ENCODE results near the gene FRYL. TPM values are rescaled to one million over a fixed set of nuclear protein-coding genes. Genes with fewer than 3 reads are reported as not detected.
"Not testable (repeated sequence)": the region's sequence is repeated elsewhere in the genome, so short reads cannot be mapped to it uniquely, and the experiment has no call there.

FRYL gene
- total RNA-seq, 1 donor from 2014 or later = 69.6 TPM

DNA sequence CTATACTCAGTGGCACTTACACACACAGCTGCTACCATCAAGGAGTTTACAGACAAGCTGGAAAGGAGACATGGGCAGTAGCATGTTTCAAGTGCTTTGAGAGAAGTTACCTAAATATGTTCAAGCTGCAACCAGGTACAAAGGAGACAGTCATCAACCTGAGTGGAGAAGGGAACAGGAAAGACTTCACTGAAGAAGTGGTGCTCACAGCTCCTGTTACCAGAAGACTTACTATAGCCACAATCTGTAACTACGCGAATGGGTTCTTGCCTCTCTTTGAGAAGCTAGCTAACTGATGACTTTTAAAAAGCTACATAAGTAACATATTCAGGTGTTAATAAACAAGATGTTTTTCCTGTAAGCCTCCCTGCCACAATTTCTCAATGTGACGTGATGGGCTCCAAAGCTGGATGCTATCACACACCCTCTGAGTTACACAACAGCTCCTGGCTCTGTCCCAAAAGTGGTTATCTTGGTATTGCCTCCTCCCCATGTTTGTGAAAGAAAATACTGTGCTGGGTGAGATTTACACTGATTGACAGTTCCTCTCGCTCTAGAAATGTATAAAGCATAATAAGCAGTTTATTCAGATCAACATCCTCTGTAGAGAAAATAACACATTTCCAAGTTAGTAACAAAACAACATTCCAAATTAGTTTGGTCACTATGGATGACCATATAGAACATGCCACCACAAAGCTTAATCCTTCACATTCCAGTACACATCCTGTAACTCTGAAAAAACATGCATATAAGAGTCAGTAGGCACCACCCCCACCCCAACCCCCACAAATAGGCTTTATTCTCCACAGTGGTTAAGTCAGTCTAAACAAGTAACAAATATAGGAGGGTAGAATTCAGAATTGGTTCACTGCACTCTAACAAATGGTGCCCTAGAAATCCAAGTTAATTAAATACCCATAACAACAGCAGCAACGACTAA is 81.8 kb downstream of the FRYL start:
- Mint-ChIP-seq H3K4me3 (ENCODE audit: low read depth) (no peak overlapping the region), H3K27me3 (ENCODE audit: low read depth) (no peaks in the 10 kb centered on the region), H3K36me3 (ENCODE audit: low read depth) (peaks cover 8% of the 10 kb centered on the region), H3K4me1 (ENCODE audit: low read depth) (peaks cover 29% of the 10 kb centered on the region), H3K27ac (no peak overlapping the region), H3K9me3 (no peaks in the 10 kb centered on the region)
- no peak for DNase-seq (ENCODE audit: low spot score)
- intact Hi-C loops (cut with micrococcal nuclease) = no loop called here

DNA sequence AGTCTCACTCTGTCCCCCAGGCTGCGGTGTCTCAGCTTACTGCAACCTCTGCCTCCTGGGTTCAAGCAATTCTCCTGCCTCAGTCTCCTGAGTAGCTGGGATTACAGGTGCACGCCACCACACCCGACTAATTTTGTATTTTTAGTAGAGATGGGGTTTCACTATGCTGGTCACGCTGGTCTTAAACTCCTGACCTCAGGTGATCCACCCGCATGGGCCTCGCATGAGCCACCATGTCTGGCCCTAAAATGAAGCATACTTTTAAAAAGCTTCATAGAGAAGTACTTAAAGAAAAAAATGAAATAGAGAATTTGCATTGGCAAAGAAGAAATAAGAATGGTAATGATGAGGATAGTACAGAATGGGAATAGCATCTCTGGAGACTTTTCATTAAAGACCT is 82.6 kb downstream of the FRYL start:
- peaks cover 26% of the 10 kb centered on the region for H3K4me1 Mint-ChIP-seq (ENCODE audit: low read depth)
- H3K4me3 Mint-ChIP-seq (ENCODE audit: low read depth); H3K27me3 Mint-ChIP-seq (ENCODE audit: low read depth); intact Hi-C loops (cut with micrococcal nuclease); H3K27ac Mint-ChIP-seq; H3K36me3 Mint-ChIP-seq (ENCODE audit: low read depth); DNase-seq (ENCODE audit: low spot score); H3K9me3 Mint-ChIP-seq: not testable (repeated sequence)

DNA sequence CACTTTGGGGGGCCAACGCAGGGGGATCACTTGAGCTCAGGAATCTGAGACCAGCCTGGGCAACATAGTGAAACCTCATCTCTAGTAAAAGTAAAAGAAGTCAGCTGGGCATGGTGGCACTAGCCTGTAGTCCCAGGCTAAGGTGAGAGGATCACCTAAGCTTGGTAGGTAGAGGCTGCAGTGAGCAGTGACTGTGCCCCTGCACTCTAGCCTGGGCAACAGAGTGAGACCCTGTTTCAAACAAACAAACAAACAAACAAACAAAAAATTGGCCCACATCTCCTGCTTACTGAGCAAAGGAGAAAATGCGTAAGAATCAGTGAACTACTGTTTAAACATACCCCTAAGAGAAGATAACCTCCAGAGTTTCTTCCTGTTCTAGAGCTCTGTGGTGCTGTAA is 85.3 kb downstream of the FRYL start:
- no peak overlapping the region for H3K27ac Mint-ChIP-seq
- H3K36me3 Mint-ChIP-seq (ENCODE audit: low read depth) = peaks cover 8% of the 10 kb centered on the region
- no peaks in the 10 kb centered on the region for H3K9me3 Mint-ChIP-seq
- no peak overlapping the region for H3K4me3 Mint-ChIP-seq (ENCODE audit: low read depth)
- no peak for DNase-seq (ENCODE audit: low spot score)
- peaks cover 20% of the 10 kb centered on the region for H3K4me1 Mint-ChIP-seq (ENCODE audit: low read depth)
- intact Hi-C loops (cut with micrococcal nuclease) = no loop called here
- H3K27me3 Mint-ChIP-seq (ENCODE audit: low read depth) = no peaks in the 10 kb centered on the region

DNA sequence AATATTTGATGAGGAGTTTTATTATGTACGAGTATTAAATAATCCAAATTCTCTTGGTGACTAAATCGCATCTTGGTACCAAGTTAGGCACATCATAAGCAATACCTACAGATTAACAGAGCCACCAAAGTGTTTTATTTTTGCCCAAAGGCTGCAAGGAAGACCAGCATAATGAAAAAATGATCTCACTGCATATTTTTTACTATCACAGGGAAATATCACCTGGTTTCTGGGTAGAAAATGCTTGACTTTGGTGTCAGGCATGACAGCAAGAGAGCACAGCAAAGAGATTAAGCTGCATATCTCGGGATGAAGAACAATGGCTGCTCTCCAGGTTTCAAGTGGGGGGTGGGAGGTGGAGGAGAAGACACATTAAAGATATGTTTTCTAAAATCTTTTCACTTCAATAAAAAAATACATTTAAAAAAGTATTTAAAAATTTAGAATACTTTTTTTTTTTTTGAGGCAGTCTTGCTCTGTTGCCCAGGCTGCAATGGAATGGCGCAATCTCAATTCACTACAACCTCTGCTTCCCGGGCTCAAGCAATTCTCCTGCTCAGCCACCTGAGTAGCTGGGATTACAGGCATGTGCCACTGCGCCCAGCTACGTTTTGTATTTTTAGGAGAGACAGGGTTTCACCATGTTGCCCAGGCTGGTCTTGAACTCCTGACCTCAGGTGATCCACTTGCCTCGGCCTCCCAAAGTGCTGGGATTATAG is 86.1 kb downstream of the FRYL start:
- Mint-ChIP-seq H3K27me3 (ENCODE audit: low read depth) (no peaks in the 10 kb centered on the region), H3K36me3 (ENCODE audit: low read depth) (peaks cover 8% of the 10 kb centered on the region), H3K4me1 (ENCODE audit: low read depth) (peaks cover 14% of the 10 kb centered on the region), H3K27ac (no peak overlapping the region), H3K4me3 (ENCODE audit: low read depth) (no peak overlapping the region), H3K9me3 (no peaks in the 10 kb centered on the region)
- no peak for DNase-seq (ENCODE audit: low spot score)
- intact Hi-C loops (cut with micrococcal nuclease) = no loop called here

DNA sequence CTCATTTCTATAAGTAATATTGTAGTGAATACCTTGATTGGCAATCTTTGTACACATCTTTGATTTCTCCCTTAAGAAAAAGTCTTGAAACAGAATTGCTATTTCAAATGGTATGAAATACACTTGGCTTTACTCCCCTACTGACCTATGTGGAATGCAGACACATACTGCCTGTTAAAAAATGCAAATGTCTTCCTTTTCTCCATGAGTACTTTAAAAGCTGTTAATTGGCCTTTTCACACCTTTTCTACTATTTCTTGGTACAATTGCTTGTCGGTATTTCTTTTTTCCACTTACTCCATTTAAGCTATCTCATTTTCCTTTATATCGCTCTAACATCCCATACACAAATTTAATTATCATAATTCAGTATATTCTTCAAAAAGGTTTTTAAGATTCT is 87.2 kb downstream of the FRYL start:
- H3K27ac Mint-ChIP-seq = no peak overlapping the region
- no peaks in the 10 kb centered on the region for H3K27me3 Mint-ChIP-seq (ENCODE audit: low read depth)
- peaks cover 3% of the 10 kb centered on the region for H3K36me3 Mint-ChIP-seq (ENCODE audit: low read depth)
- H3K9me3 Mint-ChIP-seq = no peaks in the 10 kb centered on the region
- intact Hi-C loops (cut with micrococcal nuclease) = no loop called here
- peaks cover 8% of the 10 kb centered on the region for H3K4me1 Mint-ChIP-seq (ENCODE audit: low read depth)
- no peak overlapping the region for H3K4me3 Mint-ChIP-seq (ENCODE audit: low read depth)
- DNase-seq (ENCODE audit: low spot score) = no peak

DNA sequence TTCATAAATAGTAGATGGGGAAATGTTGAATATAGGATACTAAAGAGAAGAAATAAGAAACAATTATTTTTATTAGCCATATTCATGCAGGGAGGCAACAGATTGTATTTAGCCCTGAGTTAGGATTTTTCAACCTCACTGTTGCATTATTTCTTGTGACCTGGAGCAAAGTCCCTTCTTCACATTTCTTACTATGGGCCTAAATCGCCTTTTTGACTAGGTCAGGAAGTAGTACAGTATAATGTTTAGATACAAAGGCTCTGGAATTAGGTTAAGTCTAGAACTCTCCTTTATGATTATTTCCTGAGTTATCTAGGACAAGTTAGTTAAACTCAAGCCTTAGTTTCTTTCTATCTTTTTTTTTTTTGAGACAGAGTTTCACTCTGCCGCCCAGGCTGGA is 88.0 kb downstream of the FRYL start:
- intact Hi-C loops (cut with micrococcal nuclease) = no loop called here
- Mint-ChIP-seq H3K27me3 (ENCODE audit: low read depth) (no peaks in the 10 kb centered on the region), H3K4me1 (ENCODE audit: low read depth) (peaks cover 8% of the 10 kb centered on the region), H3K36me3 (ENCODE audit: low read depth) (no peaks in the 10 kb centered on the region), H3K27ac (no peak overlapping the region), H3K4me3 (ENCODE audit: low read depth) (no peak overlapping the region), H3K9me3 (no peaks in the 10 kb centered on the region)
- no peak for DNase-seq (ENCODE audit: low spot score)

DNA sequence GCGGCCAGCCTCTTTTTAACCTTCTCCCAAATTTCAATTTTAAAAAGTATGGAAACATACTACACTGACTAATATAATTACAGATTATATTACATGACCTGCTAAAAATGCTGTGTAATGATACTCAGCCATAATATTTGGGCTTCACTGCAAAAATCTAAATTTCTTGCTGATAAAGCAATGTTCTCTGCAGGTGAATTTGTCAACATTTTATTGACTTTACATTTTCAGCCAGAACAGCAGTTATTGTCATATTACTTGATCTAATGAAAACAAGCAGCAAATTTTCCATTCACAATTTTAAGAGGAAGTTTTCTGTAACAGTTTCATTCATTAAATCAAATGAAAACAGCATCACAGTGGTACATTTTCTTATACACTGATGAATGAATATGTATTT is 91.1 kb downstream of the FRYL start:
- Mint-ChIP-seq H3K9me3 (no peaks in the 10 kb centered on the region), H3K4me1 (ENCODE audit: low read depth) (peaks cover 6% of the 10 kb centered on the region)
- intact Hi-C loops (cut with micrococcal nuclease) = loop anchor here (1.0 kb wide), 1 partner anchor 87 kb away; no protein-coding TSS in a partner anchor

DNA sequence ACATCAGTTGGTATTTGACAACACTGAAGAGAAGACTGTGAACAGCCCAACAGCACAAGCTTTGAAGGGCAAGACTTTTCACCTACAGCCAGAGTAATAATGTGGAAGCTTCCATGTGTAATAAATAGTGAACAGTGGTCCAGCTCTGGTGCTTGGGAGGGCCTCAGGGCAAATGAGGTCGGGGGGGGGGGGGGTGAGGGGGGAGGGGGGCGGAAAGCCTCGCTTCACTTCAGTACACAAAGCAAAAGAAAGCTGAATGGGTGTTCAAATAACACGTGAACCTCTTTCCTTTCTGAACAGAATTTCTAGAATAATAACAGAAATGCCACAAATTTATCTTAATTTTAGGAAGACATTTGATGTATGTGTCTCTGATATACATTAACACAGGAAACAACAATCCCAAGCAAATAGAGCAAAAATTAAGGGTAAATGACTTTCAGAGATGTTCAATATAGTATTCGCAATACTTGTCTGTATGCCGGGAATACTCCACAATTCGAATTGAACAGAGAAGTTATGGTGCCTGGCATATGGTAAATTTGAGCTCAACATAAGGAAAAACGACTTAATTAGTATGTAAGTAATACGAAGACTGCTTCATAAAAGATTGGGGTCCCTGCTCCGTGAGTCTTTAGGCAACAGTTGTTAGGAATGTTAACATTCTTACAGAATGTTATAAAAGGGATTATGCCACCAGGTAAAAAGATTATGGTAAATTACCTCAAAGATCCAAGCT is 92.6 kb downstream of the FRYL start:
- intact Hi-C loops (cut with micrococcal nuclease) = no loop called here
- peaks cover 13% of the 10 kb centered on the region for H3K36me3 Mint-ChIP-seq (ENCODE audit: low read depth)
- no peaks in the 10 kb centered on the region for H3K9me3 Mint-ChIP-seq

More for the DNA sequence above, 91.1 kb downstream of the FRYL start:
- Mint-ChIP-seq H3K27me3 (ENCODE audit: low read depth) (no peaks in the 10 kb centered on the region), H3K4me3 (ENCODE audit: low read depth) (no peak overlapping the region), H3K36me3 (ENCODE audit: low read depth) (peaks cover 3% of the 10 kb centered on the region), H3K27ac (no peak overlapping the region)
- DNase-seq (ENCODE audit: low spot score) = no peak

DNA sequence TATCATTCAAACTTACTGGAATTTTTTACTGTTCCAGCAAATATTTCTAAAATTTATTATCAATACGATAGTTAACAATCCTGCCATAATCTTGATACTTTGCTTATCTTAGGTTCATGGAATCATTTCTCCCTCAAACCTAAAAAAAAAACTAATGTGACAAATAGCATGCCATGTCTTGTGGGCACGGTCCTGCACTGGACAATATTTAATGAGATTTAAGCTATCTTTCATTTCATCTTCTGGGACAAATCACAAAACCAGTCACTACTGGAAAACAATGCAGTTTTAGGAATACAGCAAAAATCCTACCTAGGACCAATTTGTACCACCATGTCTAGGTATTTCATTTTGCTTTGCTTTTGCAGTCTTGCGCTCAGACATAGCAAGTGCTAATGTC is 93.7 kb downstream of the FRYL start:
- Mint-ChIP-seq H3K4me3 (ENCODE audit: low read depth) (no peak overlapping the region), H3K27ac (no peak overlapping the region), H3K36me3 (ENCODE audit: low read depth) (peaks cover 21% of the 10 kb centered on the region), H3K27me3 (ENCODE audit: low read depth) (no peaks in the 10 kb centered on the region), H3K4me1 (ENCODE audit: low read depth) (peaks cover 18% of the 10 kb centered on the region), H3K9me3 (no peaks in the 10 kb centered on the region)
- intact Hi-C loops (cut with micrococcal nuclease) = no loop called here
- no peak for DNase-seq (ENCODE audit: low spot score)

More for the DNA sequence above, 92.6 kb downstream of the FRYL start:
- no peak for DNase-seq (ENCODE audit: low spot score)
- Mint-ChIP-seq H3K4me3 (ENCODE audit: low read depth) (no peak overlapping the region), H3K27me3 (ENCODE audit: low read depth) (no peaks in the 10 kb centered on the region), H3K4me1 (ENCODE audit: low read depth) (peaks cover 9% of the 10 kb centered on the region), H3K27ac (no peak overlapping the region)

DNA sequence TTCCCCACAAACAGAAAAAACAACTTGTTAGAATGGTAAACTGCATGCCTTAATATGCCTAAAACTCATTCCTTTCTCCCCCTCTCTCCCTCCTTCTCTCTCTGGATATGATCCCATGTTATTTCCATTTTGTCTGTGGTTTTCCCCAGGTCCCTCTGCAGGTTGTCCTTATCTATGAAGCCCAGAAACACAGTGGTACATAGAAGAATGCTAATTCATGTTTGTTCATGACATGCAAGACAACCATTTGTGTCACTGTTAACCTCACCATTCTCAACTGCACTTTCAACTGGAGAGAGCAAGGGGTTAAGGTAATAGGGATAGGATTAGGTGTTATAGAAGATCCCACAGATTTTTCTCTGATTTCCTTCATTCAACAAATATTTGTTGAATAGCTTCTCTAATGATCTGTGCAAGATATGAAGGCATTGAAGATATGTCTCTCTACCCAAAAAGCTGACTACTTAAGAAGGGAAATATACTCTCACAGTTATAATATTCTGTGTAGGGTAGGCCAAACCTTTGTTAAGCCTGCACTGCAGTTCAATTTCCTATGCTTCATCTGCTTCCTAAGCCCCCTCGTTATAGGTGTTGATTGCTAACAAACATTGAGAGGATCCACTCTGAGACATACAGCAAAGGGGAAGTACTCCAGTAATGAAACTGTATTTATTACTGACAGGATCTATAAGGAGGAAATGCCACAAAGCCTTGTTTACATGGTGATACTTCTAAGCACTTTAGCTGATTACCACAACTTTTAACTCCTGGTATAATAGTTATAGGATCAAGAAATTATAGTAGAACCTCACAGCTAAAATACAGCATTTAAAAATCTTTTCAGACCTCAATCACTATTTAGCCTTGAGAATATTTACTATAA is 96.1 kb downstream of the FRYL start:
- Mint-ChIP-seq H3K36me3 (ENCODE audit: low read depth) (peaks cover 21% of the 10 kb centered on the region), H3K9me3 (no peaks in the 10 kb centered on the region), H3K27ac (no peak overlapping the region), H3K4me1 (ENCODE audit: low read depth) (peaks cover 24% of the 10 kb centered on the region), H3K27me3 (ENCODE audit: low read depth) (no peaks in the 10 kb centered on the region), H3K4me3 (ENCODE audit: low read depth) (no peak overlapping the region)
- no peak for DNase-seq (ENCODE audit: low spot score)
- intact Hi-C loops (cut with micrococcal nuclease) = loop anchor here (2.0 to 5.0 kb wide), 3 partner anchors 17 to 278 kb away; partner anchors contain the start of gene OCIAD2

DNA sequence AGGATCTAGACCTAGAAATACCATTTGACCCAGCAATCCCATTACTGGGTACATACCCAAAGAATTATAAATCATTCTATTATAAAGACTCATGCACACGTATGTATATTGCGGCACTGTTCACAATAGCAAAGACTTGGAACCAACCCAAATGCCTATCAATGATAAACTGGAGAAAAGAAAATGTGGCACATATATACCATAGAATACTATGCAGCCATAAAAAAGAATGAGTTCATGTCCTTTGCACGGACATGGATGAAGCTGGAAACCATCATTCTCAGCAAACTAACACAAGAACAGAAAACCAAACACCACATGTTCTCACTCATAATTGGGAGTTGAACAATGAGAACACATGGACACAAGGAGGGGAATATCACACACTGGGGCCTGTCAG is 97.2 kb downstream of the FRYL start:
- not testable (repeated sequence) for H3K27me3 Mint-ChIP-seq (ENCODE audit: low read depth); H3K4me3 Mint-ChIP-seq (ENCODE audit: low read depth); H3K9me3 Mint-ChIP-seq; DNase-seq (ENCODE audit: low spot score); H3K27ac Mint-ChIP-seq
- peaks cover 21% of the 10 kb centered on the region for H3K36me3 Mint-ChIP-seq (ENCODE audit: low read depth)
- intact Hi-C loops (cut with micrococcal nuclease) = loop anchor here (1.0 to 5.0 kb wide), 4 partner anchors 18 to 279 kb away; partner anchors contain the start of genes FRYL and OCIAD2
- peaks cover 24% of the 10 kb centered on the region for H3K4me1 Mint-ChIP-seq (ENCODE audit: low read depth)

DNA sequence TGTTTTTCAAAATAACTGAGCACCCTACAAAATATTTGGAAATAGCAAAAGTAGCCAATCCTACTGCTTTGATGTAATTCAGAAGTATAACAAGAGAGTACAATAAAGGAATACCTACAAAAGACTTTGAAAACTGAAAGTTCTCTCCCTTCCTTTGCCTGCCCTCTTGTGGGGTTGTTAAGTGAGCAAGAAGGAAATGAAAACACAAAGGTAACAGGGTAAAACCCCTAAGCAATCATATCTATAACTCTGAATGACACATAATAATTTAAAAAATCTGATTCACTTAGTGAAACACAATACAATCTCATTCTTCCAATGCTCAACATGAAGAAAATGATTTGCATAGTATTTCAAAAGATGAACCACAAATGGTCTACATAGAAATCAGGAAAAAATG is 98.2 kb downstream of the FRYL start:
- no peaks in the 10 kb centered on the region for H3K9me3 Mint-ChIP-seq
- H3K27me3 Mint-ChIP-seq (ENCODE audit: low read depth) = no peaks in the 10 kb centered on the region
- intact Hi-C loops (cut with micrococcal nuclease) = loop anchor here (1.0 to 5.0 kb wide), 5 partner anchors 19 to 280 kb away; partner anchors contain the start of genes FRYL and OCIAD2
- peaks cover 24% of the 10 kb centered on the region for H3K4me1 Mint-ChIP-seq (ENCODE audit: low read depth)
- DNase-seq (ENCODE audit: low spot score) = no peak
- H3K36me3 Mint-ChIP-seq (ENCODE audit: low read depth) = peaks cover 21% of the 10 kb centered on the region
- H3K27ac Mint-ChIP-seq = peak overlapping the region; percentile 55
- no peak overlapping the region for H3K4me3 Mint-ChIP-seq (ENCODE audit: low read depth)

All from activated T-helper 2 cell treated with anti-CD3 and anti-CD28 coated beads, Interferon-gamma antibody, Interleukin-2, Interleukin-4, amounts not matched to agents 10 μg/mL and 5 μg/mL and 100 μg/mL, durations not matched to agents 14 hours and 24 hours and 36 hours (primary cell).